Fibroblast of pulmonary artery (primary cell): ENCODE data around the gene SMLR1.

Experiments used
- DNase-seq: peaks from one replicate; pipeline ENCODE4 v3.0.0-alpha.2; 2010; ENCODE audit warnings: low read depth
- H3K4me3 ChIP-seq: replicated peaks from 2 replicates; pipeline ENCODE4 v1.5.1; 2011; ENCODE audit warnings: low read depth, mild to moderate bottlenecking, control low read depth, low read length, moderate library complexity
- TF ChIP-seq, protein P1 (sequence below): IDR thresholded peaks from 2 replicates; pipeline ENCODE4 v1.5.1; 2011; ENCODE audit warnings: mild to moderate bottlenecking, control low read depth, low read length, inconsistent platforms; ENCODE audit errors: missing control alignments

The SMLR1 gene

DNA sequence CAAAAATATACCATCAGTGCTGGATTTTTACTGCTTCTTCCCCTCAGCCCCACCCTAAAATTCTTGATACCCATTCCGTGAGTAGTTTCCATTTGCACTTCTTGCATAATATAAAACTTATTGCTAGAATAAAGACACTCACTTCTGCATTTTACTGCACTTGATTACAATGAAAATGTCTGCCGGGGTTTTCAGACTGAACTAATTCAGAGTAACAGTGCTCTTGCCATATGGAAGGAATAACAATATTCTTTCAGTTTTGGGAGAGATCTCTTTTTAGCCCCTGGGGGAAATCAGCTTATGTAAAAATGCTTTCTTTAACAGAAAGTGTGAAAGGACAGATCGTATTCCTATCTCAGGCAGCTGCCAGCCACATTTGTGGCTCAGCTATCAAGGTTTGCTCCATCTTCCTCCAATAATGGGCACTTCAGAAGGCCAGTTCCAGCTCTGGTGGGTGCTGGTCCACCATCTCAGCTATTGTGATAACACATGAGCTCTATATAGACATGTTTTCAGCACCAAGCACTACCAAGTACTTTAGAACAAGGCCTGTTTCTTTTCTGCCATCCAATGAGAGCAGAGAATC is 8.9 kb downstream of the SMLR1 start:
- DNase-seq = no peak
- TF ChIP-seq, protein P1, sequence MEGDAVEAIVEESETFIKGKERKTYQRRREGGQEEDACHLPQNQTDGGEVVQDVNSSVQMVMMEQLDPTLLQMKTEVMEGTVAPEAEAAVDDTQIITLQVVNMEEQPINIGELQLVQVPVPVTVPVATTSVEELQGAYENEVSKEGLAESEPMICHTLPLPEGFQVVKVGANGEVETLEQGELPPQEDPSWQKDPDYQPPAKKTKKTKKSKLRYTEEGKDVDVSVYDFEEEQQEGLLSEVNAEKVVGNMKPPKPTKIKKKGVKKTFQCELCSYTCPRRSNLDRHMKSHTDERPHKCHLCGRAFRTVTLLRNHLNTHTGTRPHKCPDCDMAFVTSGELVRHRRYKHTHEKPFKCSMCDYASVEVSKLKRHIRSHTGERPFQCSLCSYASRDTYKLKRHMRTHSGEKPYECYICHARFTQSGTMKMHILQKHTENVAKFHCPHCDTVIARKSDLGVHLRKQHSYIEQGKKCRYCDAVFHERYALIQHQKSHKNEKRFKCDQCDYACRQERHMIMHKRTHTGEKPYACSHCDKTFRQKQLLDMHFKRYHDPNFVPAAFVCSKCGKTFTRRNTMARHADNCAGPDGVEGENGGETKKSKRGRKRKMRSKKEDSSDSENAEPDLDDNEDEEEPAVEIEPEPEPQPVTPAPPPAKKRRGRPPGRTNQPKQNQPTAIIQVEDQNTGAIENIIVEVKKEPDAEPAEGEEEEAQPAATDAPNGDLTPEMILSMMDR = no peak

DNA sequence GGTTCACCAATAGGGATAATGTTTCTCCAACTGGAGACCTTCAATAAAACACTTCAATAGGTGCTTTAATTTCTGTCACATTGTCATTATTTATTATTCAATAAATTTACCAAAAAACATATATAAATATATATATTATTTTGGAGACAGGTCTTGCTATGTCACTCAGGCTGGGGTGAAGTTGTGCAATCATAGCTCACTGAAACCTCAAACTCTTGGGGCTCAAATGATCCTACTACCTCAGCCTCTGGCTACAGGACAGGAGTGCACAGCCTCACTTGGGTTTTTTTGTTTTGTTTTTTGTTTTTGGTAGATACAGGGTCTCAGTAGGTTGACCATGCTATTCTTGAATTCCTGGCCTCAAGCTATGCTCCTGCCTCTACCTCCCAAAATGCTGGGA is 9.9 kb downstream of the SMLR1 start:
- DNase-seq = no peak
- H3K4me3 ChIP-seq = no peak overlapping the region
- TF ChIP-seq, protein P1 = no peak

More for the DNA sequence above, 8.9 kb downstream of the SMLR1 start:
- no peak overlapping the region for H3K4me3 ChIP-seq

DNA sequence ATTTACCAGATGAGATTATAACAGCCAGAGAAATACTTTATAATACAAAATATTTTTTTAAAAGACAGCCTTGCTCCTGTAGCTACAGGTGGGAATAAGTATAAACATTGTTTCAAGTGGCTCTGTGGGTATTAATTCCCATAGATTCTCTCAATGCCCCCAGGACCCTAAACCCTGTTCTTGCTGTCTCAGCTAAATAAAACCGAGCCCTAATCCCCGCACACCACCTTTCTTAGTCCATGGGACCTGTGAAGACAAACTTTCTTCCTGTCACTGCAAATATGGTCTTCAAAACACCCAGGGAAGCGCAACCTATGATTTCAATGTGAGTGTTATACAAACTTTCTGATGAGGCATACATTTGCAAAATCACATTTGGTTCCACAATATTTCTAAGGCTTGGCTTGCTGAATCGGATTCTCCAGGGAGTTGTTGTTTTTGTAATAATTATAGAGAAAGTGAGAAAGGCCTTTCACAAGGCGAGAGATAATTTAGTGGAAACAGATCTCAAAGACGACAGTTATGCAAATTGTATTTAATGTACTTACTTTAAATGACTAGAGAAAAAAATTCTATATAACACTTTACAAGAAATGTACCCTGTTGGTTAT is 11.1 kb downstream of the SMLR1 start:
- no peak for DNase-seq
- TF ChIP-seq, protein P1 = no peak

DNA sequence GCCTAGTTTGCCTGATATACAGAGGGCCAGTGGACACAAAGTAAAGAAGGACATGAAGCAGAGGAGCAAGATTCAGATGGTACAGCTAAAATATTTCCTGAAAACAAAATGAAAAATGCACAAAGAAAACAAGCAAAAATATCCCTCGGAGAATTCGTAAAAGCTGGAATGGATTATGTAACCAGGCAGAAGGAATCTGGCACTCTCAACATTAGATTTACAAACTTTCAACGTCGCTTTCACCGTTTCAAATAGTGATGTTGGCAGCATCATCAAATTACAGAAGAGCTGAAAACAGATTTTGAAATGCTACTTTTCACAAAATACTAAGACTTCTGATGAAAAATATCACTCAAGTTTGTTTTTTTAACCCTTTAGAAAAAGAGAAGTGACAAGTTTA is 11.7 kb downstream of the SMLR1 start:
- no peak for DNase-seq
- TF ChIP-seq, protein P1 = no peak
- H3K4me3 ChIP-seq = no peak overlapping the region

More for the DNA sequence above, 11.1 kb downstream of the SMLR1 start:
- H3K4me3 ChIP-seq = no peak overlapping the region

DNA sequence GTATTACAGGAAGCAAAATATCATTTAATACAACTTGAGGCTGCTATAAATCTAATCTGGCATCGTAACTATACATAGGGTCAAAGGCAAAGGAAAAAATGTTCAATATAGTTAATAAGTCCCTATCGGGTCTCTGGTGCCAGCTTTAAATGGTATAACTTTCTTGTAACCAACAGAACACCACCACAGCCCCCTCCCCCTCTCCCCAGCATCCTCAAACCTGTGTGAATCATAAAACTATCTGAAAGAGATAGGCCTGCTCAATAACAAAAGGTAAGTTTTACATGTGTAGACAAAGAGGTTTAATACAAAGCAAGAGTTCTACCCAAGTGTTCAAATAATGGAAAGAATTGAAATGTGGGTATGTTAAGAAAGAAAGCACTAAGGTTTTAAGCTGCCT is 12.2 kb downstream of the SMLR1 start:
- TF ChIP-seq, protein P1 = no peak
- no peak for DNase-seq
- no peak overlapping the region for H3K4me3 ChIP-seq

DNA sequence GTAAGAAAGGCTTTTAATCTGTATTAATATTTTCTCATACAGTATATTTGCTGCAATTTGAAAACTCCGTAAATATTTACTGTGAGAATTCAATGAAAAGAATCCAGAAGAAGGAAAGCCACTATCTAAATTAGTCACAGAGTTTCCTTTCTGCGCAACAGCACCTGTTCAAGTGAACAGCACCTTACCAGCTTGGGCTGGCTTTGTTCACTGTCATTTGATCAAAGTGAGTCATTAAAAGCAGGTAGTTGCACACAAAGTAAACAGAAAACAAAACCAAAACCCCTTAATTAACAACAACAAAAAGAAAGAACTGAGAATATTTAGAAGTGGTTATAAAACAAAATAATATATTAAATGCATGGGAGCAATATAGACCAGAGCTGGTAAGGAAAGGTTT is 12.8 kb downstream of the SMLR1 start:
- TF ChIP-seq, protein P1 = no peak
- H3K4me3 ChIP-seq = no peak overlapping the region
- DNase-seq = no peak
